ENCODE measurements around the gene OPCML. TPM values are rescaled to one million over a fixed set of nuclear protein-coding genes. Genes with fewer than 3 reads are reported as not detected.

Gene OPCML
- total RNA-seq, 4 donors from 2014 or later: 0.33 TPM; not detected in 3

DNA sequence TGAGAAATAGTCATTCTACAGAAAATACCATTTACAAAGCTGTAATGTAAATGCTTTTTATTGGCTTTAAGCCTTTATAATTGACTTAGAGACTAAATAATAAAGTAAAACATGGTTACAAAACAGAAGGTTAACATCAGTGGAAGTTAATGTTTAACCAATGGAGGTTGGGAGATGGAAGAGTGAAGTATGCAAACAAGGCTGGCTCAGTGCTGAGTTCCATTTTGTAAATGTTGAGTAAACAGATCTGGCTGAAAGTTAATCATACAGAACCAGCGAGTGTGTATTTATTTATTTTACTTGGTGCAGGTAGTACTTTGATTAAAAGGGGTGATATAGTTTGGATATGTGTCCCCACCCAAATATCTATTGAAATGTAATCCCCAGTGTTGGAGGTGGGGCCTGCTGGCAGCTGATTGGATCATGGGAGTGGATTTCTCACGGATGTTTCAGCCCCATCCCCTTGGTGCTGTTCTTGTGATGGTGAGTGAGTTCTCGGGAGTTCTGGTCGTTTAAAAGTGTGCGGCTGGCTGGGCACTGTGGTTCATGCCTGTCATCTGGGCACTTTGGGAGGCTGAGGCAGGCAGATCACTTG, 827.4 kb downstream of the OPCML start:
- WGBS, 2 donors: 64 to 75% methylated on average over 5 of the region's 5 CpGs
- Histone ChIP-seq H3K27ac (no peak overlapping the region), H3K9me3 (no peaks in the 10 kb centered on the region), H3K4me3 (replicated peaks in 1 of 3) (no peak overlapping the region), H3K4me1 (no peaks in the 10 kb centered on the region), H3K27me3 (no peaks in the 10 kb centered on the region), H3K36me3 (no peaks in the 10 kb centered on the region)
- no peak for TF ChIP-seq POLR2A (IDR thresholded peaks at IDR 0.05)
- TF ChIP-seq, protein P1, sequence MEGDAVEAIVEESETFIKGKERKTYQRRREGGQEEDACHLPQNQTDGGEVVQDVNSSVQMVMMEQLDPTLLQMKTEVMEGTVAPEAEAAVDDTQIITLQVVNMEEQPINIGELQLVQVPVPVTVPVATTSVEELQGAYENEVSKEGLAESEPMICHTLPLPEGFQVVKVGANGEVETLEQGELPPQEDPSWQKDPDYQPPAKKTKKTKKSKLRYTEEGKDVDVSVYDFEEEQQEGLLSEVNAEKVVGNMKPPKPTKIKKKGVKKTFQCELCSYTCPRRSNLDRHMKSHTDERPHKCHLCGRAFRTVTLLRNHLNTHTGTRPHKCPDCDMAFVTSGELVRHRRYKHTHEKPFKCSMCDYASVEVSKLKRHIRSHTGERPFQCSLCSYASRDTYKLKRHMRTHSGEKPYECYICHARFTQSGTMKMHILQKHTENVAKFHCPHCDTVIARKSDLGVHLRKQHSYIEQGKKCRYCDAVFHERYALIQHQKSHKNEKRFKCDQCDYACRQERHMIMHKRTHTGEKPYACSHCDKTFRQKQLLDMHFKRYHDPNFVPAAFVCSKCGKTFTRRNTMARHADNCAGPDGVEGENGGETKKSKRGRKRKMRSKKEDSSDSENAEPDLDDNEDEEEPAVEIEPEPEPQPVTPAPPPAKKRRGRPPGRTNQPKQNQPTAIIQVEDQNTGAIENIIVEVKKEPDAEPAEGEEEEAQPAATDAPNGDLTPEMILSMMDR (IDR thresholded peaks at IDR 0.05): no peak
- DNase-seq: no peak
- intact Hi-C loops (cut with DNase I): no loop called here

DNA sequence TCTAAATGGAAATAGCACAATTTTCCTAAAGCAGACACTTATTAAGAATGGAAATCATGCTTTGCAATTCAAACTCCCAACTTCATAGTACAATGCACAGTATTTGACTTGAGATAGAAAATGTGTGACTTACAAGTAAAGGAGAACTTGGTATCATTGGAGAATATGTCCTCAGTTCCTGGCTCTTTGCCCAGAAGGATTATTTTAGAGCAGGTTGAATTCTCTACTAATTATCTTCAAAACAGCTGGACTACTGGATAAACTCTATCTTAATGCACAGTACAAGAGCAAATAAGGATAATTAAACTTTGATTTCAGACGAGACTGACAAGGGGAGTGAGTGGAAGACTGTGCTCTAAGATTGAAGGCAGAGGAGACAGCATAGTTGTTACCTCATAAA, 839.4 kb downstream of the OPCML start:
- H3K27me3 ChIP-seq: no peaks in the 10 kb centered on the region
- 60 to 79% methylated on average over 1 of the region's 1 CpG for WGBS, 2 donors
- intact Hi-C loops (cut with DNase I): no loop called here
- H3K4me1 ChIP-seq: no peaks in the 10 kb centered on the region
- TF ChIP-seq, protein P1 (IDR thresholded peaks at IDR 0.05): no peak
- TF ChIP-seq POLR2A (IDR thresholded peaks at IDR 0.05): no peak
- no peak overlapping the region for H3K27ac ChIP-seq
- H3K4me3 ChIP-seq (replicated peaks in 1 of 3): no peak overlapping the region
- DNase-seq: no peak
- no peaks in the 10 kb centered on the region for H3K9me3 ChIP-seq
- H3K36me3 ChIP-seq: no peaks in the 10 kb centered on the region

DNA sequence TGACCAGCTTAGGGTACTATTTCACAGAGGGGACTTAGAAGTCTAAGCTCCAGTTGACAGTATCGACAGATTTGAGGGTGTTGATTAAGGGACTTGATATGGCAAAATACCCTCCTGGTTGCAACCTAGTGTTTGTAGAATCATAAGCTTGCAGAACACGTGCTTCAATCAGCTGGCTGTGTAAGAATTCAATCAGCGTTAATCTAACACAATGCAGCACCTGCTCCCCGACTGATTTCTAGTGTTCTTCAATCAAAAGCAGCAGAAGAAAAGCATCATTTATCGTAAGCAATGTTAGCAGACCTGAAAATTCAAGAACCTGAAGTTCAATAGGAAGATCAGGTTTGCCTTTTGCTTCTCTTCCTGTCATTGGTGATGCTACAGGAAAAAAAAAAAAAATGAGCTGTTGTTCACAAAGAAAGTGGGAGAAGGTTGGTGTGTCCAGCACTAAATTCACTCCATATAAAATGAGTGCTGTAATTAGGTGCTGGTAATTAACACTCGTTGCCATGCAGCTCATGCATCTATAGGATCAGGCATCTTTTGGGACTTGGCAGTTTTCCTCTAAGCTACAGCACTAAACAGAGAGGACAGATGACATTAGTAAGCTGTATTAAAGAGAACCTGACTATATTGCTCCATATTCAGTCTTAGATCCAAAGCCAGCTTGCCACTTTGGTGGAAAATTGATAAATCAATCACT, 840.3 kb downstream of the OPCML start:
- DNase-seq: no peak
- Histone ChIP-seq H3K4me3 (replicated peaks in 1 of 3) (no peak overlapping the region), H3K27ac (no peak overlapping the region), H3K4me1 (no peaks in the 10 kb centered on the region), H3K9me3 (no peaks in the 10 kb centered on the region), H3K36me3 (no peaks in the 10 kb centered on the region), H3K27me3 (no peaks in the 10 kb centered on the region)
- no peak for TF ChIP-seq POLR2A (IDR thresholded peaks at IDR 0.05)
- TF ChIP-seq, protein P1 (IDR thresholded peaks at IDR 0.05): no peak
- WGBS, 2 donors: 85 to 87% methylated on average over 6 of the region's 6 CpGs
- intact Hi-C loops (cut with DNase I): no loop called here

DNA sequence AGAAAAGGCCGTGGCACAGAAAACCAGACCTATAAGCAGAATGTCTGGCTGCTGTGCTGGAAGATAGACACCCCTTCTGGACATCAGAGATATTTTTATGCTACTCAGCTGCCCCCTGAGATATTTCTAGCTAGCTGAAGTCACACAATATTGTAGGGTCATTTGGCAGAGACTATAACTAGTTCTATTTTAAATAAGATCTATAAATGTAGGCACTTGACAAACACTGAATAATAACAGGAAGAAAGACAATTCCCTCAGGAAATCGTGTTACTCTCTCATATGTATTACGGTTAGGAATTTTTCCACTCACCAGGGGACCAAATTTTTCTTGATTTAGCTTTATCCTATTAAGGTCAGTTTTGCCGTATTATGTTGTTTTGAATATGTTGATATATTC, 845.4 kb downstream of the OPCML start:
- 59 to 68% methylated on average over 4 of the region's 4 CpGs for WGBS, 2 donors
- intact Hi-C loops (cut with DNase I): no loop called here

DNA sequence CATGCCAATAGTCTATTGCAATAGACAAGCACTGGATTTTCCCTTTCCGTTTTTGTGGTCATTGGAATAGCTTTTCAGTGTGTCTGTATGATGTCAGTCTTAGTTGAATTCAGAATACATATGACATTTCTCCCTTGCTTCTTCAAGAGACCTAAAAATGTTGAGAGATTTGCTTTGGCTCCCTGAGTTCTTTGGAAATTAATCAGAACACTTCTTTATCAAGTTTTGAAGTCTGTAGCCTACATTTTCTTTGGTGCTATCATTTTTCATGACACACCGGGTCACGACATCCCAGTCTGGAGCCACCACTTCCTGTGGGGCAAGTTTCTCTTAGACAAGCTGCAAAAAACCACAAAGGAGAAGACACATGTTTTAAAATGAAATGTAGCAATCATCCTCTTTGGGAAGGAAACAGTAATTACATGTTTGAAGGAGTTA, 847.1 kb downstream of the OPCML start:
- no peaks in the 10 kb centered on the region for H3K9me3 ChIP-seq
- H3K27me3 ChIP-seq: no peaks in the 10 kb centered on the region
- WGBS, 2 donors: 57 to 72% methylated on average over 3 of the region's 3 CpGs
- TF ChIP-seq POLR2A (IDR thresholded peaks at IDR 0.05): no peak
- TF ChIP-seq, protein P1 (IDR thresholded peaks at IDR 0.05): no peak
- no peak for DNase-seq
- intact Hi-C loops (cut with DNase I): no loop called here
- H3K27ac ChIP-seq: no peak overlapping the region
- H3K4me3 ChIP-seq (replicated peaks in 1 of 3): no peak overlapping the region
- H3K36me3 ChIP-seq: no peaks in the 10 kb centered on the region
- H3K4me1 ChIP-seq: peaks cover 0 to 4% of the 10 kb centered on the region in 2 donors

More for the DNA sequence above, 845.4 kb downstream of the OPCML start:
- Histone ChIP-seq H3K36me3 (no peaks in the 10 kb centered on the region), H3K27me3 (no peaks in the 10 kb centered on the region), H3K4me1 (peaks cover 0 to 4% of the 10 kb centered on the region in 2 donors), H3K4me3 (replicated peaks in 1 of 3) (no peak overlapping the region), H3K9me3 (no peaks in the 10 kb centered on the region), H3K27ac (no peak overlapping the region)
- TF ChIP-seq, protein P1 (IDR thresholded peaks at IDR 0.05): no peak
- no peak for TF ChIP-seq POLR2A (IDR thresholded peaks at IDR 0.05)
- DNase-seq: no peak
